Liver (tissue), 9 donors: ENCODE data around the gene SLC6A11. TPM values are rescaled to one million over a fixed set of nuclear protein-coding genes. Genes with fewer than 3 reads are reported as not detected.

Source experiments
- DNase-seq: peaks from one replicate; pipeline ENCODE4 v3.0.0-alpha.2; 2017; ENCODE audit warnings: low spot score
- H3K27ac ChIP-seq, 2 donors: one replicate each; pipeline ENCODE4 v1.7.0; 2013; ENCODE audit warnings: inconsistent platforms in 2 of 2, low read length in 2 of 2, control low read depth in 1 of 2, low read depth in 1 of 2, mild to moderate bottlenecking in 1 of 2
- H3K27me3 ChIP-seq, 4 donors: one replicate each; pipeline versions ENCODE4 v1.6.1 to v1.7.0; 2013; ENCODE audit warnings: low read length in 3 of 4, inconsistent platforms in 1 of 4, mild to moderate bottlenecking in 1 of 4, moderate library complexity in 1 of 4; ENCODE audit not compliant: control insufficient read depth in 4 of 4, insufficient read depth in 4 of 4
- H3K36me3 ChIP-seq, 4 donors: one replicate each; pipeline versions ENCODE4 v1.6.1 to v1.7.0; 2013; ENCODE audit warnings: low read length in 3 of 4, mild to moderate bottlenecking in 3 of 4, low read depth in 1 of 4, moderate library complexity in 1 of 4; ENCODE audit not compliant: control insufficient read depth in 4 of 4, insufficient read depth in 3 of 4
- H3K4me1 ChIP-seq, 4 donors: one replicate each; pipeline versions ENCODE4 v1.6.1 to v1.7.0; 2013; ENCODE audit warnings: low read length in 3 of 4, mild to moderate bottlenecking in 3 of 4, moderate library complexity in 1 of 4; ENCODE audit not compliant: control insufficient read depth in 4 of 4, insufficient read depth in 4 of 4
- H3K4me3 ChIP-seq, 3 donors: one replicate each; pipeline versions ENCODE4 v1.6.1 to v1.7.0; 2013; ENCODE audit warnings: low read length in 3 of 3, control low read depth in 1 of 3, low read depth in 1 of 3, mild to moderate bottlenecking in 1 of 3
- H3K9ac ChIP-seq, 2 donors: one replicate each; pipeline ENCODE4 v1.7.0; 2013; ENCODE audit warnings: low read length in 2 of 2, mild to moderate bottlenecking in 2 of 2, moderate library complexity in 2 of 2, control low read depth in 1 of 2, low read depth in 1 of 2
- H3K9me3 ChIP-seq, 4 donors: one replicate each; pipeline versions ENCODE4 v1.6.1 to v1.7.0; 2013; ENCODE audit warnings: low read length in 3 of 4; ENCODE audit not compliant: control insufficient read depth in 4 of 4
- EGR1 ChIP-seq, 2 donors: IDR thresholded peaks; 2 replicates each; pipeline ENCODE4 v1.6.1; 2016 to 2018; ENCODE audit warnings: antibody characterized with exemption in 2 of 2, low read depth in 2 of 2
- FOXA1 ChIP-seq: IDR thresholded peaks from 2 replicates; pipeline ENCODE4 v1.6.1; 2016; ENCODE audit warnings: antibody characterized with exemption
- HNF4A ChIP-seq, 2 donors: conservative IDR thresholded peaks; 2 replicates each; pipeline ENCODE4 v1.6.1; 2016; ENCODE audit warnings: antibody characterized with exemption in 2 of 2, mild to moderate bottlenecking in 2 of 2
- HNF4G ChIP-seq: IDR thresholded peaks from 2 replicates; pipeline ENCODE4 v1.6.1; 2016; ENCODE audit warnings: antibody characterized with exemption
- JUND ChIP-seq, 2 donors: IDR thresholded peaks; 2 replicates each; pipeline ENCODE4 v1.6.1; 2016; ENCODE audit warnings: antibody characterized with exemption in 2 of 2
- NR2F2 ChIP-seq: IDR thresholded peaks from 2 replicates; pipeline ENCODE4 v1.6.1; 2016; ENCODE audit warnings: antibody characterized with exemption
- RAD21 ChIP-seq, 2 donors: IDR thresholded peaks; 2 replicates each; pipeline ENCODE4 v1.6.1; 2016; ENCODE audit warnings: antibody characterized with exemption in 2 of 2, mild to moderate bottlenecking in 2 of 2
- RXRA ChIP-seq, 2 donors: IDR thresholded peaks; 2 replicates each; pipeline ENCODE4 v1.6.1; 2017 to 2018; ENCODE audit warnings: antibody characterized with exemption in 2 of 2, mild to moderate bottlenecking in 1 of 2
- SP1 ChIP-seq: IDR thresholded peaks from 2 replicates; pipeline ENCODE4 v1.6.1; 2018; ENCODE audit warnings: antibody characterized with exemption, mild to moderate bottlenecking
- TAF1 ChIP-seq: conservative IDR thresholded peaks from 2 replicates; pipeline ENCODE4 v1.6.1; 2016; ENCODE audit warnings: antibody characterized with exemption, mild to moderate bottlenecking
- YY1 ChIP-seq: IDR thresholded peaks from 2 replicates; pipeline ENCODE4 v1.6.1; 2016; ENCODE audit warnings: antibody characterized with exemption, mild to moderate bottlenecking
- WGBS: extraction: QIAGEN DNeasy Blood & Tissue Kit; methylation state at CpG from one replicate; pipeline ENCODE4 v1.1.7; 2013; 5-methylcytosine and 5-hydroxymethylcytosine counted together
- polyA plus RNA-seq, 2 donors: library from polyadenylated mRNA; stranded (reverse) in 1 of 2; unstranded in 1 of 2; fragments of 200-250 nt in 1 of 2; fragments of >200 nt in 1 of 2; fragmentation: Nextera tagmentation in 1 of 2; extraction: Ambion mirVana in 1 of 2; gene quantifications; one replicate each; pipeline versions ENCODE4 v1.2.1 to v1.2.3, GENCODE V29; 2013 to 2015
- total RNA-seq, 2 donors: library from RNA; depleted of rRNA; stranded (reverse); fragments of >200 nt; gene quantifications; one replicate each; pipeline ENCODE4 v1.2.3, GENCODE V29; 2014
- TF ChIP-seq, protein P1 (sequence below): IDR thresholded peaks from 2 replicates; pipeline ENCODE4 v1.6.1; 2016; ENCODE audit warnings: antibody characterized with exemption
- TF ChIP-seq, protein P2 (sequence below): fragments of 150-350 bp; IDR thresholded peaks from 2 replicates; pipeline ENCODE4 v1.5.1; 2017; ENCODE audit warnings: improper control_type of control experiment, low read depth, low read length; ENCODE audit not compliant: missing input control
- TF ChIP-seq, protein P3 (sequence below): IDR thresholded peaks from 2 replicates; pipeline ENCODE4 v1.6.1; 2016; ENCODE audit warnings: antibody characterized with exemption
- TF ChIP-seq, protein P4 (sequence below): IDR thresholded peaks from 2 replicates; pipeline ENCODE4 v1.6.1; 2016; ENCODE audit warnings: antibody characterized with exemption, mild to moderate bottlenecking
- TF ChIP-seq, protein P5 (sequence below): IDR thresholded peaks from 2 replicates; pipeline ENCODE4 v1.6.1; 2016; ENCODE audit warnings: antibody characterized with exemption
- donor health status: healthy.
- donor health status: healthy.
- donor health status: healthy.
- donor health status: healthy.
- donor health status: healthy.

The SLC6A11 gene
- total and polyA plus RNA-seq, 4 donors: under 0.01 to 7.1 (median 0.01) TPM; not detected in 1

DNA sequence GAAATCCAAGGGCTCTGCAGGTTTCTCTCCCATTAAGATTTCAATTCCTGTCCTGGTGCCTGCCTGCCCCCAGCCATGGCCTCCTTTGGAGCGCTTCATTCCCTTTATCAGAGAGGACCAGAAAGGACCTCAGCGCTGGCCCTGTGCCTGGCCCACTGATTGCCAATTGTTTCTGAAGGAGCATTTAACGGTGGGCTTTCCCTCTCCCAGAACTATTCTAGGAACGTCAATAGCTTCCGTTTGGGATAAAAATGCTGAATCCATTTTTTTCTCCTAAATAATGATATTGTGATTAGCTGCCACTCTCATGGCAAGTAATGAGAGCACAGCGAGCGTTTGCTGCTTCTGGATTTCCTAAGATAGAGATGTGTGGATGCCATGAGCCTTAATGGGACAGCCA is 164.3 kb downstream of the SLC6A11 start:
- no peak for DNase-seq
- Histone ChIP-seq H3K27me3 (no peaks in the 10 kb centered on the region), H3K4me1 (peaks cover 0 to 18% (median 16%) of the 10 kb centered on the region in 4 donors), H3K9ac (no peak overlapping the region), H3K9me3 (no peaks in the 10 kb centered on the region), H3K27ac (no peak overlapping the region), H3K4me3 (no peak overlapping the region), H3K36me3 (no peaks in the 10 kb centered on the region)
- WGBS: 87% methylated on average over 7 of the region's 7 CpGs
- TF ChIP-seq HNF4G (no peak), YY1 (no peak)
- TF ChIP-seq, protein P1, sequence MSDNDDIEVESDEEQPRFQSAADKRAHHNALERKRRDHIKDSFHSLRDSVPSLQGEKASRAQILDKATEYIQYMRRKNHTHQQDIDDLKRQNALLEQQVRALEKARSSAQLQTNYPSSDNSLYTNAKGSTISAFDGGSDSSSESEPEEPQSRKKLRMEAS: no peak
- TF ChIP-seq, protein P2, sequence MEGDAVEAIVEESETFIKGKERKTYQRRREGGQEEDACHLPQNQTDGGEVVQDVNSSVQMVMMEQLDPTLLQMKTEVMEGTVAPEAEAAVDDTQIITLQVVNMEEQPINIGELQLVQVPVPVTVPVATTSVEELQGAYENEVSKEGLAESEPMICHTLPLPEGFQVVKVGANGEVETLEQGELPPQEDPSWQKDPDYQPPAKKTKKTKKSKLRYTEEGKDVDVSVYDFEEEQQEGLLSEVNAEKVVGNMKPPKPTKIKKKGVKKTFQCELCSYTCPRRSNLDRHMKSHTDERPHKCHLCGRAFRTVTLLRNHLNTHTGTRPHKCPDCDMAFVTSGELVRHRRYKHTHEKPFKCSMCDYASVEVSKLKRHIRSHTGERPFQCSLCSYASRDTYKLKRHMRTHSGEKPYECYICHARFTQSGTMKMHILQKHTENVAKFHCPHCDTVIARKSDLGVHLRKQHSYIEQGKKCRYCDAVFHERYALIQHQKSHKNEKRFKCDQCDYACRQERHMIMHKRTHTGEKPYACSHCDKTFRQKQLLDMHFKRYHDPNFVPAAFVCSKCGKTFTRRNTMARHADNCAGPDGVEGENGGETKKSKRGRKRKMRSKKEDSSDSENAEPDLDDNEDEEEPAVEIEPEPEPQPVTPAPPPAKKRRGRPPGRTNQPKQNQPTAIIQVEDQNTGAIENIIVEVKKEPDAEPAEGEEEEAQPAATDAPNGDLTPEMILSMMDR: no peak

DNA sequence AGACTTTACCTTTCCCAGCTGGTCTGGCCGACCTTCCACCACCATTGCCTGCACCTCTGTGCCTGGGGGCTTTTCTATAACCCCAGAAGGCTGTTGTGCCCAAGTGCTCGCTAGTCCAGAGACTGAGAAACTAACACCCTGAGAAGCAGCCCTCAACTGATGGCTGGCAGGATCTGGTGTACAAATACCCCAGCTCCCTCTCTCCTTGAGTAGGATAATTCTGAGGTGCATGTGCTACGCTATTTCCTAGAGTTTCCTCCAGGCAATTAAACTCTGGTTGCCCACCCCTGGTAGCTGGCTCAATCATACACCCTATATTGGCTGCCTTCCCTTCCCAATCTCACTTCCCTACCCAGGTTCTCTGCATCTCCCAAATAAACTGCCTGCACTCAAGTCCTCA is 165.0 kb downstream of the SLC6A11 start:
- no peak for DNase-seq
- Histone ChIP-seq H3K36me3 (no peaks in the 10 kb centered on the region), H3K27me3 (no peaks in the 10 kb centered on the region), H3K4me3 (no peak overlapping the region), H3K27ac (no peak overlapping the region), H3K4me1 (peaks cover 0 to 19% (median 17%) of the 10 kb centered on the region in 4 donors), H3K9me3 (no peaks in the 10 kb centered on the region), H3K9ac (no peak overlapping the region)
- TF ChIP-seq, protein P1: no peak
- TF ChIP-seq, protein P2: no peak
- no peak for TF ChIP-seq SP1
- TF ChIP-seq YY1: no peak
- no peak for TF ChIP-seq HNF4G
- no peak for TF ChIP-seq JUND (IDR thresholded peaks at IDR 0.05)
- TF ChIP-seq, protein P3, sequence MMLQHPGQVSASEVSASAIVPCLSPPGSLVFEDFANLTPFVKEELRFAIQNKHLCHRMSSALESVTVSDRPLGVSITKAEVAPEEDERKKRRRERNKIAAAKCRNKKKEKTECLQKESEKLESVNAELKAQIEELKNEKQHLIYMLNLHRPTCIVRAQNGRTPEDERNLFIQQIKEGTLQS: no peak
- no peak for TF ChIP-seq EGR1 (IDR thresholded peaks at IDR 0.05; ENCODE audit: low read depth in 2 of 2)
- TF ChIP-seq NR2F2: no peak
- TF ChIP-seq FOXA1: no peak
- TF ChIP-seq, protein P4, sequence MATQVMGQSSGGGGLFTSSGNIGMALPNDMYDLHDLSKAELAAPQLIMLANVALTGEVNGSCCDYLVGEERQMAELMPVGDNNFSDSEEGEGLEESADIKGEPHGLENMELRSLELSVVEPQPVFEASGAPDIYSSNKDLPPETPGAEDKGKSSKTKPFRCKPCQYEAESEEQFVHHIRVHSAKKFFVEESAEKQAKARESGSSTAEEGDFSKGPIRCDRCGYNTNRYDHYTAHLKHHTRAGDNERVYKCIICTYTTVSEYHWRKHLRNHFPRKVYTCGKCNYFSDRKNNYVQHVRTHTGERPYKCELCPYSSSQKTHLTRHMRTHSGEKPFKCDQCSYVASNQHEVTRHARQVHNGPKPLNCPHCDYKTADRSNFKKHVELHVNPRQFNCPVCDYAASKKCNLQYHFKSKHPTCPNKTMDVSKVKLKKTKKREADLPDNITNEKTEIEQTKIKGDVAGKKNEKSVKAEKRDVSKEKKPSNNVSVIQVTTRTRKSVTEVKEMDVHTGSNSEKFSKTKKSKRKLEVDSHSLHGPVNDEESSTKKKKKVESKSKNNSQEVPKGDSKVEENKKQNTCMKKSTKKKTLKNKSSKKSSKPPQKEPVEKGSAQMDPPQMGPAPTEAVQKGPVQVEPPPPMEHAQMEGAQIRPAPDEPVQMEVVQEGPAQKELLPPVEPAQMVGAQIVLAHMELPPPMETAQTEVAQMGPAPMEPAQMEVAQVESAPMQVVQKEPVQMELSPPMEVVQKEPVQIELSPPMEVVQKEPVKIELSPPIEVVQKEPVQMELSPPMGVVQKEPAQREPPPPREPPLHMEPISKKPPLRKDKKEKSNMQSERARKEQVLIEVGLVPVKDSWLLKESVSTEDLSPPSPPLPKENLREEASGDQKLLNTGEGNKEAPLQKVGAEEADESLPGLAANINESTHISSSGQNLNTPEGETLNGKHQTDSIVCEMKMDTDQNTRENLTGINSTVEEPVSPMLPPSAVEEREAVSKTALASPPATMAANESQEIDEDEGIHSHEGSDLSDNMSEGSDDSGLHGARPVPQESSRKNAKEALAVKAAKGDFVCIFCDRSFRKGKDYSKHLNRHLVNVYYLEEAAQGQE: no peak
- TF ChIP-seq TAF1: no peak
- no peak for TF ChIP-seq HNF4A (conservative IDR thresholded peaks at IDR 0.05)
- no peak for TF ChIP-seq RXRA (IDR thresholded peaks at IDR 0.05)
- TF ChIP-seq RAD21 (IDR thresholded peaks at IDR 0.05): no peak
- TF ChIP-seq, protein P5, sequence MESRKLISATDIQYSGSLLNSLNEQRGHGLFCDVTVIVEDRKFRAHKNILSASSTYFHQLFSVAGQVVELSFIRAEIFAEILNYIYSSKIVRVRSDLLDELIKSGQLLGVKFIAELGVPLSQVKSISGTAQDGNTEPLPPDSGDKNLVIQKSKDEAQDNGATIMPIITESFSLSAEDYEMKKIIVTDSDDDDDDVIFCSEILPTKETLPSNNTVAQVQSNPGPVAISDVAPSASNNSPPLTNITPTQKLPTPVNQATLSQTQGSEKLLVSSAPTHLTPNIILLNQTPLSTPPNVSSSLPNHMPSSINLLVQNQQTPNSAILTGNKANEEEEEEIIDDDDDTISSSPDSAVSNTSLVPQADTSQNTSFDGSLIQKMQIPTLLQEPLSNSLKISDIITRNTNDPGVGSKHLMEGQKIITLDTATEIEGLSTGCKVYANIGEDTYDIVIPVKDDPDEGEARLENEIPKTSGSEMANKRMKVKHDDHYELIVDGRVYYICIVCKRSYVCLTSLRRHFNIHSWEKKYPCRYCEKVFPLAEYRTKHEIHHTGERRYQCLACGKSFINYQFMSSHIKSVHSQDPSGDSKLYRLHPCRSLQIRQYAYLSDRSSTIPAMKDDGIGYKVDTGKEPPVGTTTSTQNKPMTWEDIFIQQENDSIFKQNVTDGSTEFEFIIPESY: no peak
- WGBS: 95% methylated on average over 3 of the region's 3 CpGs
